ENCODE data around the gene MAST4. TPM values are rescaled to one million over a fixed set of nuclear protein-coding genes. Genes with fewer than 3 reads are reported as not detected.
"Not testable (repeated sequence)": the region's sequence is repeated elsewhere in the genome, so short reads cannot be mapped to it uniquely, and the experiment has no call there.

Gene MAST4
- total RNA-seq, 1 donor from 2014 or later, result 38.3 TPM

GRCh38 chr5:66814146-66814991, 218.2 kb downstream of the MAST4 start:
- DNase-seq, result peak; percentile 83

GRCh38 chr5:66818304-66818934, 222.2 kb downstream of the MAST4 start:
- DNase-seq, result no peak

GRCh38 chr5:66818935-66819328, 222.7 kb downstream of the MAST4 start:
- DNase-seq, result no peak

GRCh38 chr5:66820630-66821207, 224.5 kb downstream of the MAST4 start:
- no peak for DNase-seq

- peak; percentile 24 for DNase-seq
Measured at GRCh38 chr5:66821688-66822429, 225.7 kb downstream of the MAST4 start.

GRCh38 chr5:66822906-66823305, 226.7 kb downstream of the MAST4 start:
- not testable (repeated sequence) for DNase-seq

- DNase-seq, result no peak
Measured at GRCh38 chr5:66824476-66824875, 228.3 kb downstream of the MAST4 start.

- no peak for DNase-seq
Measured at GRCh38 chr5:66826263-66826662, 230.1 kb downstream of the MAST4 start.

GRCh38 chr5:66826696-66827095, 230.5 kb downstream of the MAST4 start:
- DNase-seq, result no peak

- DNase-seq, result no peak
Measured at GRCh38 chr5:66828046-66828547, 231.9 kb downstream of the MAST4 start.

GRCh38 chr5:66828548-66829357, 232.6 kb downstream of the MAST4 start:
- peak; percentile 96 for DNase-seq

GRCh38 chr5:66829358-66829674, 233.1 kb downstream of the MAST4 start:
- no peak for DNase-seq

GRCh38 chr5:66829826-66830225, 233.6 kb downstream of the MAST4 start:
- DNase-seq, result peak; percentile 95

GRCh38 chr5:66830636-66831035, 234.4 kb downstream of the MAST4 start:
- DNase-seq, result peak; percentile 48

GRCh38 chr5:66839636-66840185, 243.5 kb downstream of the MAST4 start:
- no peak for DNase-seq

- no peak for DNase-seq
Measured at GRCh38 chr5:66840511-66841013, 244.4 kb downstream of the MAST4 start.

GRCh38 chr5:66841264-66841663, 245.1 kb downstream of the MAST4 start:
- no peak for DNase-seq

- no peak for DNase-seq
Measured at GRCh38 chr5:66842540-66842939, 246.3 kb downstream of the MAST4 start.

- DNase-seq, result peak; percentile 42
Measured at GRCh38 chr5:66843065-66843464, 246.9 kb downstream of the MAST4 start.

- peak; percentile 94 for DNase-seq
Measured at GRCh38 chr5:66848749-66849641, 252.8 kb downstream of the MAST4 start.
